Mesendoderm (in vitro differentiated cells): ENCODE results near the gene TNS3.

Experiments
- DNase-seq: peaks from one replicate; pipeline ENCODE4 v3.0.0; 2013
- H2AK5ac ChIP-seq: 2 replicates; pipeline ENCODE4 v1.6.1; 2013; ENCODE audit warnings: low read length, inconsistent platforms
- H2BK120ac ChIP-seq: 2 replicates; pipeline ENCODE4 v1.6.1; 2013; ENCODE audit warnings: low read depth, mild to moderate bottlenecking, low read length, moderate library complexity, mixed read lengths
- H2BK15ac ChIP-seq: replicated peaks from 2 replicates; pipeline ENCODE4 v1.6.1; 2013; ENCODE audit warnings: low read depth, mild to moderate bottlenecking, moderate library complexity
- H2BK5ac ChIP-seq: 2 replicates; pipeline ENCODE4 v1.6.1; 2013; ENCODE audit warnings: low read length, inconsistent platforms
- H3K18ac ChIP-seq: 2 replicates; pipeline ENCODE4 v1.6.1; 2013; ENCODE audit warnings: mild to moderate bottlenecking, low read length, mixed read lengths
- H3K23ac ChIP-seq: one replicate; pipeline ENCODE4 v1.6.1; 2013; ENCODE audit warnings: low read length
- H3K27ac ChIP-seq: 2 replicates; pipeline ENCODE4 v1.5.1; 2013; ENCODE audit warnings: low read depth, mild to moderate bottlenecking, inconsistent platforms, low read length, moderate library complexity
- H3K27me3 ChIP-seq: 2 replicates; pipeline ENCODE4 v1.6.1; 2013; ENCODE audit warnings: low read length, control low read depth, mild to moderate bottlenecking, inconsistent platforms; ENCODE audit not compliant: insufficient read depth, poor library complexity
- H3K36me3 ChIP-seq: 2 replicates; pipeline ENCODE4 v1.6.1; 2013; ENCODE audit warnings: low read length, inconsistent platforms; ENCODE audit not compliant: control insufficient read depth, insufficient read depth
- H3K4ac ChIP-seq: one replicate; pipeline ENCODE4 v1.6.1; 2013; ENCODE audit warnings: low read depth, mild to moderate bottlenecking, low read length, moderate library complexity
- H3K4me1 ChIP-seq: 2 replicates; pipeline ENCODE4 v1.6.1; 2013; ENCODE audit warnings: low read depth, low read length, inconsistent platforms; ENCODE audit not compliant: control insufficient read depth
- H3K4me2 ChIP-seq: 2 replicates; pipeline ENCODE4 v1.6.1; 2013; ENCODE audit warnings: low read length
- H3K4me3 ChIP-seq: 2 replicates; pipeline ENCODE4 v1.5.1; 2013; ENCODE audit warnings: mild to moderate bottlenecking, low read length
- H3K56ac ChIP-seq: one replicate; pipeline ENCODE4 v1.6.1; 2013; ENCODE audit warnings: low read length
- H3K79me1 ChIP-seq: 2 replicates; pipeline ENCODE4 v1.6.1; 2013; ENCODE audit warnings: low read length, inconsistent platforms
- H3K79me2 ChIP-seq: 2 replicates; pipeline ENCODE4 v1.6.1; 2013; ENCODE audit warnings: mild to moderate bottlenecking, low read length; ENCODE audit not compliant: control insufficient read depth, insufficient read depth
- H3K9ac ChIP-seq: 2 replicates; pipeline ENCODE4 v1.6.1; 2013; ENCODE audit warnings: low read length, inconsistent platforms
- H4K5ac ChIP-seq: one replicate; pipeline ENCODE4 v1.6.1; 2013; ENCODE audit warnings: low read length
- H4K8ac ChIP-seq: one replicate; pipeline ENCODE4 v1.6.1; 2013; ENCODE audit warnings: low read depth, mild to moderate bottlenecking, control low read depth, low read length, moderate library complexity
- WGBS: extraction: QIAGEN DNeasy Blood & Tissue Kit; methylation state at CpG from one replicate; pipeline ENCODE4 v1.1.7; 2013; ENCODE audit warnings: low lambda C conversion rate, missing lambda C conversion rate; ENCODE audit not compliant: insufficient coverage; ENCODE audit errors: extremely low coverage; 5-methylcytosine and 5-hydroxymethylcytosine counted together

The TNS3 gene

GRCh38 chr7:47512481-47513176 is 69.3 kb downstream of the TNS3 start:
- H2AK5ac ChIP-seq: no peak overlapping the region
- H3K27me3 ChIP-seq: no peaks in the 10 kb centered on the region
- no peak overlapping the region for H3K4me3 ChIP-seq
- H2BK5ac ChIP-seq: no peak overlapping the region
- H2BK15ac ChIP-seq: no peak overlapping the region
- H3K79me1 ChIP-seq: no peaks in the 10 kb centered on the region
- H3K36me3 ChIP-seq: no peaks in the 10 kb centered on the region
- H4K8ac ChIP-seq: no peak overlapping the region
- no peak overlapping the region for H2BK120ac ChIP-seq
- no CpG with 5 or more reads among the region's 5 CpGs for WGBS
- no peaks in the 10 kb centered on the region for H3K79me2 ChIP-seq
- H3K18ac ChIP-seq: no peak overlapping the region
- no peak overlapping the region for H3K56ac ChIP-seq
- no peak for DNase-seq
- H4K5ac ChIP-seq: no peak overlapping the region
- H3K4me2 ChIP-seq: no peak overlapping the region
- peaks cover 7% of the 10 kb centered on the region for H3K4me1 ChIP-seq
- H3K27ac ChIP-seq: no peak overlapping the region
- no peak overlapping the region for H3K9ac ChIP-seq
- H3K23ac ChIP-seq: no peak overlapping the region
- H3K4ac ChIP-seq: no peak overlapping the region

- no CpG with 5 or more reads among the region's 16 CpGs for WGBS
- H3K9ac ChIP-seq: no peak overlapping the region
- peaks cover 4% of the 10 kb centered on the region for H3K4me1 ChIP-seq
- H3K4me3 ChIP-seq: no peak overlapping the region
- no peak for DNase-seq
- H2BK15ac ChIP-seq: no peak overlapping the region
- no peak overlapping the region for H4K5ac ChIP-seq
- no peak overlapping the region for H2AK5ac ChIP-seq
- no peaks in the 10 kb centered on the region for H3K79me2 ChIP-seq
- H3K36me3 ChIP-seq: no peaks in the 10 kb centered on the region
- H3K56ac ChIP-seq: no peak overlapping the region
- H4K8ac ChIP-seq: no peak overlapping the region
- no peak overlapping the region for H3K4ac ChIP-seq
- no peak overlapping the region for H3K23ac ChIP-seq
- H3K27me3 ChIP-seq: no peaks in the 10 kb centered on the region
- H2BK5ac ChIP-seq: no peak overlapping the region
- no peak overlapping the region for H2BK120ac ChIP-seq
- H3K4me2 ChIP-seq: no peak overlapping the region
- no peaks in the 10 kb centered on the region for H3K79me1 ChIP-seq
- no peak overlapping the region for H3K27ac ChIP-seq
- no peak overlapping the region for H3K18ac ChIP-seq
Observed at GRCh38 chr7:47511699-47512370, 70.1 kb downstream of the TNS3 start.

GRCh38 chr7:47510786-47511185 is 71.1 kb downstream of the TNS3 start:
- no peaks in the 10 kb centered on the region for H3K27me3 ChIP-seq
- H3K79me2 ChIP-seq: no peaks in the 10 kb centered on the region
- no peak overlapping the region for H3K4me3 ChIP-seq
- WGBS: no CpG with 5 or more reads among the region's 6 CpGs
- H3K4me1 ChIP-seq: peaks cover 4% of the 10 kb centered on the region
- H3K4me2 ChIP-seq: no peak overlapping the region
- no peaks in the 10 kb centered on the region for H3K79me1 ChIP-seq
- no peak overlapping the region for H3K18ac ChIP-seq
- H4K5ac ChIP-seq: no peak overlapping the region
- H2BK15ac ChIP-seq: no peak overlapping the region
- H3K27ac ChIP-seq: no peak overlapping the region
- DNase-seq: no peak
- H3K4ac ChIP-seq: no peak overlapping the region
- H3K23ac ChIP-seq: no peak overlapping the region
- H3K56ac ChIP-seq: no peak overlapping the region
- no peak overlapping the region for H2BK120ac ChIP-seq
- no peak overlapping the region for H4K8ac ChIP-seq
- no peak overlapping the region for H3K9ac ChIP-seq
- H2AK5ac ChIP-seq: no peak overlapping the region
- no peak overlapping the region for H2BK5ac ChIP-seq
- H3K36me3 ChIP-seq: no peaks in the 10 kb centered on the region

- no peak overlapping the region for H3K23ac ChIP-seq
Observed at GRCh38 chr7:47510192-47510591, 71.7 kb downstream of the TNS3 start.

GRCh38 chr7:47509571-47509970 is 72.3 kb downstream of the TNS3 start:
- Histone ChIP-seq H3K79me2 (no peaks in the 10 kb centered on the region), H2BK5ac (no peak overlapping the region), H3K79me1 (no peaks in the 10 kb centered on the region), H4K8ac (no peak overlapping the region), H3K27ac (no peak overlapping the region), H3K18ac (no peak overlapping the region), H4K5ac (no peak overlapping the region), H3K9ac (no peak overlapping the region), H3K4me1 (peaks cover 4% of the 10 kb centered on the region), H3K4me3 (no peak overlapping the region), H3K4me2 (no peak overlapping the region), H3K4ac (no peak overlapping the region), H2AK5ac (no peak overlapping the region), H3K56ac (no peak overlapping the region), H3K36me3 (no peaks in the 10 kb centered on the region), H3K23ac (no peak overlapping the region), H2BK15ac (no peak overlapping the region), H2BK120ac (no peak overlapping the region), H3K27me3 (no peaks in the 10 kb centered on the region)
- DNase-seq: no peak
- no CpG with 5 or more reads among the region's 7 CpGs for WGBS

More at GRCh38 chr7:47510192-47510591, 71.7 kb downstream of the TNS3 start:
- Histone ChIP-seq H2AK5ac (no peak overlapping the region), H3K4ac (no peak overlapping the region), H4K5ac (no peak overlapping the region), H3K27me3 (no peaks in the 10 kb centered on the region), H2BK15ac (no peak overlapping the region), H3K27ac (no peak overlapping the region), H2BK120ac (no peak overlapping the region), H3K79me1 (no peaks in the 10 kb centered on the region), H3K79me2 (no peaks in the 10 kb centered on the region), H3K9ac (no peak overlapping the region), H3K56ac (no peak overlapping the region), H3K18ac (no peak overlapping the region), H3K4me2 (no peak overlapping the region), H2BK5ac (no peak overlapping the region), H3K4me1 (peaks cover 4% of the 10 kb centered on the region), H3K36me3 (no peaks in the 10 kb centered on the region), H3K4me3 (no peak overlapping the region), H4K8ac (no peak overlapping the region)
- no peak for DNase-seq
- WGBS: no CpG with 5 or more reads among the region's 5 CpGs
